ENCODE results near the gene HIPK2. TPM values are rescaled to one million over a fixed set of nuclear protein-coding genes. Genes with fewer than 3 reads are reported as not detected.
A peak's percentile ranks its signal among the peaks of the same experiment; 100 is the strongest.

HIPK2 gene
- total and polyA plus RNA-seq, 2 of the 4 experiments (the other 2 are of a cell fraction) = 22.0 to 27.1 TPM

GRCh38 chr7:139680676-139681462 lies 96.9 kb downstream of the HIPK2 start:
- H3K4me2 ChIP-seq (ENCODE audit: low read depth, low read length) = peak overlapping the region; percentile 42
- peak overlapping the region; percentile 88 for H3K18ac ChIP-seq (ENCODE audit: low read depth, low read length)
- H4K20me1 ChIP-seq (ENCODE audit: insufficient read depth, low read length) = peaks cover 17% of the 10 kb centered on the region; the same call in 1 of the 2 replicates
- peak overlapping the region; percentile 96 for H2BK20ac ChIP-seq (ENCODE audit: low read depth, low read length)
- peak overlapping the region; percentile 97 for H2BK5ac ChIP-seq (ENCODE audit: low read depth, low read length, poor library complexity, severe bottlenecking)
- peak overlapping the region; percentile 86 for H3K27ac ChIP-seq (ENCODE audit: insufficient read depth, low read length)
- H3K56ac ChIP-seq (ENCODE audit: extremely low read depth, insufficient read depth, low read length) = peak overlapping the region; percentile 98
- intact Hi-C loops (cut with micrococcal nuclease) = loop anchor here (5.0 kb wide), 1 partner anchor 51 kb away; no protein-coding TSS in a partner anchor
- TSS peak; percentile 92 for BruUV-seq (replicated peaks)
- peak overlapping the region; percentile 82 to 93 for H4K8ac ChIP-seq (ENCODE audit: low read depth in 2 of 2, low read length in 2 of 2)
- H3K9me3 ChIP-seq (ENCODE audit: control insufficient read depth, insufficient read depth, low read length) = no peaks in the 10 kb centered on the region
- WGBS, 2 experiments (ENCODE audit: extremely low coverage in 2 of 2, insufficient read length in 1 of 2) = no CpG with 5 or more reads among the region's 11 CpGs
- peak overlapping the region; percentile 83; the same call in 2 of the 3 replicates for H2BK15ac ChIP-seq (ENCODE audit: low read depth, low read length)
- peak overlapping the region; percentile 97 for H4K91ac ChIP-seq (ENCODE audit: insufficient read depth, low read depth, low read length)
- no peak overlapping the region for H3K4me3 ChIP-seq (ENCODE audit: insufficient read depth, low read depth, low read length)
- peak overlapping the region; percentile 67 for H4K5ac ChIP-seq (ENCODE audit: low read depth, low read length)
- dilution Hi-C loops (cut with HindIII; ENCODE audit: low sequenced_read_pairs, unreplicated experiment) = no loop called here
- peak overlapping the region; percentile 96 for H3K4ac ChIP-seq (ENCODE audit: low read depth, low read length)
- H3K36me3 ChIP-seq (ENCODE audit: control insufficient read depth, insufficient read depth, low read length) = peaks cover 13% of the 10 kb centered on the region
- POLR2A ChIA-PET (ENCODE audit: unreplicated experiment) = interaction anchor here (0.8 to 1.0 kb wide), 2 partner anchors 34 to 44 kb away, joined by 3 to 4 read pairs; no protein-coding TSS in a partner anchor
- H3K79me1 ChIP-seq (ENCODE audit: low read depth in 1 of 2, low read length in 2 of 2) = peaks cover 15 to 59% of the 10 kb centered on the region in 2 experiments
- no peak overlapping the region for H2AFZ ChIP-seq (replicated peaks; ENCODE audit: low read length, poor library complexity)
- DNase-seq (peak; percentile 99), ATAC-seq (ENCODE audit: low read depth) (peak; percentile 60)
- H3K27me3 ChIP-seq (ENCODE audit: control insufficient read depth, insufficient read depth, low read length) = no peaks in the 10 kb centered on the region
- peaks cover 41% of the 10 kb centered on the region for H3K4me1 ChIP-seq (ENCODE audit: control insufficient read depth, insufficient read depth, low read length)
- H2AK9ac ChIP-seq (replicated peaks; ENCODE audit: low read depth, low read length, poor library complexity) = peak overlapping the region; percentile 90
- peak overlapping the region; percentile 85 for H3K14ac ChIP-seq (replicated peaks; ENCODE audit: low read depth, low read length)
- H3K23ac ChIP-seq (ENCODE audit: low read depth, low read length) = peak overlapping the region; percentile 91
- H2AK5ac ChIP-seq (ENCODE audit: low read depth, low read length) = peak overlapping the region; percentile 100
- H3K9ac ChIP-seq (ENCODE audit: low read depth, low read length) = peak overlapping the region; percentile 59
- peak overlapping the region; percentile 98 for H2BK120ac ChIP-seq (ENCODE audit: low read depth, low read length)
- in situ Hi-C loops (cut with MboI; ENCODE audit: low sequenced_read_pairs) = no loop called here
- CTCF ChIA-PET = interaction anchor here (1.0 to 1.1 kb wide), 2 partner anchors 235 to 314 kb away, joined by 3 to 4 read pairs; no protein-coding TSS in a partner anchor
- peaks cover 20% of the 10 kb centered on the region for H3K9me1 ChIP-seq (ENCODE audit: insufficient read depth, low read length)
- peak; percentile 91 for TF ChIP-seq FOS (IDR thresholded peaks at IDR 0.05; ENCODE audit: low read depth, low read length)
- peak; percentile 75 for TF ChIP-seq MAZ (IDR thresholded peaks at IDR 0.05; ENCODE audit: borderline replicate concordance, low read depth, low read length)
- TF ChIP-seq SMC3 (IDR thresholded peaks at IDR 0.05; ENCODE audit: low read depth, low read length) = no peak; the same call in 1 of the 2 replicates
- TF ChIP-seq CHD1 (IDR thresholded peaks at IDR 0.05; ENCODE audit: low read depth, low read length) = 0 out of 2 replicates have a peak, but pooled peaks have one; percentile 74
- no peak for TF ChIP-seq CTCF (conservative IDR thresholded peaks at IDR 0.05; ENCODE audit: low read depth, low read length)
- peak; percentile 72 for TF ChIP-seq BHLHE40 (IDR thresholded peaks at IDR 0.05; ENCODE audit: low read depth, low read length)
- TF ChIP-seq MAFK (IDR thresholded peaks at IDR 0.05; ENCODE audit: low read depth, low read length) = peak; percentile 36
- 0 out of 2 replicates have a peak, but pooled peaks have one; percentile 16 for TF ChIP-seq MXI1 (IDR thresholded peaks at IDR 0.05; ENCODE audit: borderline replicate concordance, low read depth, low read length)
- TF ChIP-seq RCOR1 (IDR thresholded peaks at IDR 0.05; ENCODE audit: insufficient replicate concordance, low read length) = peak; percentile 84
- TF ChIP-seq RAD21 (IDR thresholded peaks at IDR 0.05; ENCODE audit: low read length) = peak; percentile 18; the same call in 1 of the 2 replicates
- TF ChIP-seq POLR2A (IDR thresholded peaks at IDR 0.05; ENCODE audit: low read depth, low read length) = peak; percentile 80; the same call in 1 of the 2 replicates
- TF ChIP-seq RFX5 (IDR thresholded peaks at IDR 0.05; ENCODE audit: low read depth, low read length) = no peak
- TF ChIP-seq NFE2L2 (IDR thresholded peaks at IDR 0.05; ENCODE audit: low read depth, low read length) = peak; percentile 89
- TF ChIP-seq ELK1 (IDR thresholded peaks at IDR 0.05; ENCODE audit: borderline replicate concordance, low read depth, low read length) = no peak
- peak; percentile 57 for TF ChIP-seq CEBPB (IDR thresholded peaks at IDR 0.05; ENCODE audit: low read depth, low read length)

Data from IMR-90 (cell line).